Measurements from ENCODE around the gene ROR2.

GRCh38 chr9:91885746-91886413 is 64.1 kb downstream of the ROR2 start:
- TF ChIP-seq, protein P1, sequence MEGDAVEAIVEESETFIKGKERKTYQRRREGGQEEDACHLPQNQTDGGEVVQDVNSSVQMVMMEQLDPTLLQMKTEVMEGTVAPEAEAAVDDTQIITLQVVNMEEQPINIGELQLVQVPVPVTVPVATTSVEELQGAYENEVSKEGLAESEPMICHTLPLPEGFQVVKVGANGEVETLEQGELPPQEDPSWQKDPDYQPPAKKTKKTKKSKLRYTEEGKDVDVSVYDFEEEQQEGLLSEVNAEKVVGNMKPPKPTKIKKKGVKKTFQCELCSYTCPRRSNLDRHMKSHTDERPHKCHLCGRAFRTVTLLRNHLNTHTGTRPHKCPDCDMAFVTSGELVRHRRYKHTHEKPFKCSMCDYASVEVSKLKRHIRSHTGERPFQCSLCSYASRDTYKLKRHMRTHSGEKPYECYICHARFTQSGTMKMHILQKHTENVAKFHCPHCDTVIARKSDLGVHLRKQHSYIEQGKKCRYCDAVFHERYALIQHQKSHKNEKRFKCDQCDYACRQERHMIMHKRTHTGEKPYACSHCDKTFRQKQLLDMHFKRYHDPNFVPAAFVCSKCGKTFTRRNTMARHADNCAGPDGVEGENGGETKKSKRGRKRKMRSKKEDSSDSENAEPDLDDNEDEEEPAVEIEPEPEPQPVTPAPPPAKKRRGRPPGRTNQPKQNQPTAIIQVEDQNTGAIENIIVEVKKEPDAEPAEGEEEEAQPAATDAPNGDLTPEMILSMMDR (conservative IDR thresholded peaks at IDR 0.05; ENCODE audit: low read length) = no peak
- TF ChIP-seq EZH2phosphoT487 (IDR thresholded peaks at IDR 0.05; ENCODE audit: borderline replicate concordance) = no peak
